ENCODE measurements around the gene RBMS3. TPM values are rescaled to one million over a fixed set of nuclear protein-coding genes. Genes with fewer than 3 reads are reported as not detected.
A peak's percentile ranks its signal among the peaks of the same experiment; 100 is the strongest.

Gene RBMS3
- total RNA-seq, 1 donor from 2014 or later, result 0.47 TPM

GRCh38 chr3:29475305-29475840 is 194.5 kb downstream of the RBMS3 start:
- Histone ChIP-seq H2AFZ (replicated peaks) (peak overlapping the region; percentile 4), H3K9ac (no peak overlapping the region), H3K27ac (no peak overlapping the region), H3K4me2 (peak overlapping the region; percentile 8), H3K4me1 (peaks cover 11% of the 10 kb centered on the region), H3K4me3 (no peak overlapping the region), H3K79me2 (ENCODE audit: low read depth) (no peaks in the 10 kb centered on the region), H3K9me3 (ENCODE audit: low read depth) (no peaks in the 10 kb centered on the region), H3F3A (ENCODE audit: low read depth) (no peaks in the 10 kb centered on the region), H4K20me1 (ENCODE audit: low read depth) (no peaks in the 10 kb centered on the region), H3K36me3 (no peaks in the 10 kb centered on the region), H3K27me3 (no peaks in the 10 kb centered on the region)
- Mint-ChIP-seq H3K4me1 (peaks cover 9% of the 10 kb centered on the region), H3K4me3 (no peak overlapping the region), H3K36me3 (peaks cover 3% of the 10 kb centered on the region), H3K27ac (no peak overlapping the region), H3K9me3 (peaks cover 6% of the 10 kb centered on the region), H3K27me3 (ENCODE audit: insufficient read depth, low read depth) (no peaks in the 10 kb centered on the region)
- TF ChIP-seq EZH2 (IDR thresholded peaks at IDR 0.05) (no peak), EZH2phosphoT487 (IDR thresholded peaks at IDR 0.05) (no peak), CTCF (IDR thresholded peaks at IDR 0.05) (no peak)
- no peak for DNase-seq (ENCODE audit: low spot score)

DNA sequence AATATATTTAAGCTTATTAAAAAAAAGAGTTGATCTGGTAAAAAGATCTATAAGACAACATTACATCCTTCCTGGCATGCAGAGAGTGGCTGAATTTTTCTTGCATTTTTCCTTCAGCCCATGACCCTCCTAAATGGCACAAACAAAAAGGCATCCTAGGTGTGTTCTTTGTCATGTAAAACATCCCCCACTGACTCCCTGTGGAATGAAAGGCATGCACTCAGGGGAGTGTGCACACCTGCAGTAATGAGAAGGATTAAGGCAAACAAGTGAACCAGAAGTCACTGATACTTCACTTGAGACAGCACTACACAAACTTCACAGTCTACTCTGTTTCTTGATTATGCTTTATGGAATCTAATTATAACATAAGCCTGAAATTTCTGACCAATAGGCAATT is 195.0 kb downstream of the RBMS3 start:
- H3K9ac ChIP-seq, result no peak overlapping the region
- peaks cover 3% of the 10 kb centered on the region for H3K36me3 Mint-ChIP-seq
- H3K27me3 ChIP-seq, result no peaks in the 10 kb centered on the region
- peaks cover 9% of the 10 kb centered on the region for H3K4me1 Mint-ChIP-seq
- TF ChIP-seq EZH2phosphoT487 (IDR thresholded peaks at IDR 0.05) (peak; percentile 32), CTCF (IDR thresholded peaks at IDR 0.05) (no peak)
- H3K27me3 Mint-ChIP-seq (ENCODE audit: insufficient read depth, low read depth), result no peaks in the 10 kb centered on the region
- no peaks in the 10 kb centered on the region for H3K79me2 ChIP-seq (ENCODE audit: low read depth)
- H3K4me2 ChIP-seq, result peak overlapping the region; percentile 8
- no peak overlapping the region for H3K4me3 ChIP-seq
- no peak overlapping the region for H3K27ac Mint-ChIP-seq
- H2AFZ ChIP-seq (replicated peaks), result no peak overlapping the region
- no peaks in the 10 kb centered on the region for H3F3A ChIP-seq (ENCODE audit: low read depth)
- H4K20me1 ChIP-seq (ENCODE audit: low read depth), result no peaks in the 10 kb centered on the region
- H3K27ac ChIP-seq, result no peak overlapping the region
- peaks cover 11% of the 10 kb centered on the region for H3K4me1 ChIP-seq
- H3K36me3 ChIP-seq, result no peaks in the 10 kb centered on the region
- H3K4me3 Mint-ChIP-seq, result no peak overlapping the region
- H3K9me3 ChIP-seq (ENCODE audit: low read depth), result no peaks in the 10 kb centered on the region
- DNase-seq (ENCODE audit: low spot score), result peak; percentile 40
- H3K9me3 Mint-ChIP-seq, result peaks cover 6% of the 10 kb centered on the region

GRCh38 chr3:29478611-29479010 is 197.7 kb downstream of the RBMS3 start:
- H2AFZ ChIP-seq (replicated peaks), result no peak overlapping the region
- Mint-ChIP-seq H3K36me3 (no peaks in the 10 kb centered on the region), H3K4me1 (peaks cover 9% of the 10 kb centered on the region), H3K27ac (no peak overlapping the region), H3K9me3 (no peaks in the 10 kb centered on the region), H3K4me3 (no peak overlapping the region), H3K27me3 (ENCODE audit: insufficient read depth, low read depth) (no peaks in the 10 kb centered on the region)
- H3K27ac ChIP-seq, result no peak overlapping the region
- no peak for DNase-seq (ENCODE audit: low spot score)
- H3K4me2 ChIP-seq, result no peak overlapping the region
- no peaks in the 10 kb centered on the region for H3K36me3 ChIP-seq
- H3F3A ChIP-seq (ENCODE audit: low read depth), result no peaks in the 10 kb centered on the region
- H4K20me1 ChIP-seq (ENCODE audit: low read depth), result no peaks in the 10 kb centered on the region
- no peak overlapping the region for H3K4me3 ChIP-seq
- H3K79me2 ChIP-seq (ENCODE audit: low read depth), result no peaks in the 10 kb centered on the region
- peaks cover 11% of the 10 kb centered on the region for H3K4me1 ChIP-seq
- no peaks in the 10 kb centered on the region for H3K9me3 ChIP-seq (ENCODE audit: low read depth)
- TF ChIP-seq EZH2 (IDR thresholded peaks at IDR 0.05) (no peak), CTCF (IDR thresholded peaks at IDR 0.05) (no peak), EZH2phosphoT487 (IDR thresholded peaks at IDR 0.05) (no peak)
- no peak overlapping the region for H3K9ac ChIP-seq
- H3K27me3 ChIP-seq, result no peaks in the 10 kb centered on the region
